ENCODE measurements around the gene PIGQ.

PIGQ gene

DNA sequence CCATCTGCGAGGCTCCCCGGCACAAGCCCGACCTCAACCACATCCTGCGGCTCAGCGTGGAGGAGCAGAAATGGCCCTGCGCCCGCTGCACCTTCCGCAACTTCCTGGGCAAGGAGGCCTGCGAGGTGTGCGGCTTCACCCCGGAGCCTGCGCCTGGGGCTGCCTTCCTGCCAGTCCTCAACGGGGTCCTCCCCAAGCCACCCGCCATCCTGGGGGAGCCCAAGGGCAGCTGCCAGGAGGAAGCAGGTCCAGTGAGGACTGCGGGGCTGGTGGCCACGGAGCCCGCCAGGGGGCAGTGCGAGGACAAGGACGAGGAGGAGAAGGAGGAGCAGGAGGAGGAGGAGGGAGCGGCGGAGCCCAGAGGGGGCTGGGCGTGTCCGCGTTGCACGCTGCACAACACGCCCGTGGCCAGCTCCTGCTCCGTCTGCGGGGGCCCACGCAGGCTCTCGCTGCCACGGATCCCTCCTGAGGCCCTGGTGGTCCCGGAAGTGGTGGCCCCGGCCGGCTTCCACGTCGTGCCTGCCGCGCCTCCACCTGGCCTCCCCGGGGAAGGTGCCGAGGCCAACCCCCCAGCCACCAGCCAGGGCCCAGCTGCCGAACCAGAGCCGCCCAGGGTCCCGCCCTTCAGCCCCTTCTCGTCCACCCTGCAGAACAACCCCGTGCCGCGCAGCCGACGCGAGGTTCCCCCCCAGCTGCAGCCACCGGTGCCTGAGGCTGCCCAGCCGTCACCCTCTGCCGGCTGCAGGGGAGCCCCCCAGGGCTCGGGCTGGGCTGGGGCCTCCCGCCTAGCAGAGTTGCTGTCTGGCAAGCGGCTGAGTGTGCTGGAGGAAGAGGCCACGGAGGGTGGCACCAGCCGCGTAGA lies 22.6 kb upstream of the PIGQ start:
- no peak overlapping the region for H3K9ac ChIP-seq (ENCODE audit: insufficient read length, low read depth)
- H3K4me1 ChIP-seq (ENCODE audit: insufficient read depth, insufficient read length) = peaks cover 15% of the 10 kb centered on the region
- H3K36me3 ChIP-seq (ENCODE audit: insufficient read depth, insufficient read length, low read length) = peaks cover 51% of the 10 kb centered on the region

DNA sequence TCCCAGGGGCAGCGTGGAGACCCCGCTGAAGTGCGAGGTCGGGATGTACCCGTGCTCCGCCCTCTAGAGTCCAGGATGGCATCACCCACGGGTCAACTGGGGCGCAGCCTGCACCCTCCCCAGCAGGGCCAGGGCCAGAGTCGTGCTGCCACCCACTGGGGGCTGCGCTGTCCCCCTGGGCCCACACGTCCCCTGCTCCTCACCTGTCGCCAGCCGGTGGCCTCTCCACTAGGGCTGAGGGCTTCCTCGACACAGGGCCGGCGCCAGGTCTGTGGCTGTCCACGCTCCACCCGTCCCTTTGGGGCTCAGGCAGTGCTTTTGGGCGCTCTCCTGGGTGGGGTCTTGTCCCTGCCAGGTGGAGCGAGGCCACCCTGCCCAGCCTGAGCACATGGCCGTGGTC lies 21.2 kb upstream of the PIGQ start:
- Histone ChIP-seq H3K36me3 (ENCODE audit: insufficient read depth, insufficient read length, low read length) (peaks cover 57% of the 10 kb centered on the region), H3K9me3 (ENCODE audit: insufficient read depth, low read length) (no peaks in the 10 kb centered on the region), H3K4me3 (ENCODE audit: insufficient read length, low read depth) (no peak overlapping the region), H3K9ac (ENCODE audit: insufficient read length, low read depth) (no peak overlapping the region), H3K4me1 (ENCODE audit: insufficient read depth, insufficient read length) (peaks cover 14% of the 10 kb centered on the region), H3K27me3 (ENCODE audit: insufficient read depth, insufficient read length) (no peaks in the 10 kb centered on the region)
- DNase-seq (ENCODE audit: low read depth, low spot score) = no peak
- TF ChIP-seq SUZ12 (IDR thresholded peaks at IDR 0.05; ENCODE audit: extremely low read depth, insufficient read depth, insufficient read length) (no peak), ZNF274 (IDR thresholded peaks at IDR 0.05; ENCODE audit: low read depth, low read length) (no peak), YY1 (IDR thresholded peaks at IDR 0.05; ENCODE audit: insufficient read depth, insufficient read length) (no peak)

More for the DNA sequence above, 22.6 kb upstream of the PIGQ start:
- DNase-seq (ENCODE audit: low read depth, low spot score) = no peak
- H3K9me3 ChIP-seq (ENCODE audit: insufficient read depth, low read length) = no peaks in the 10 kb centered on the region
- no peak for TF ChIP-seq SUZ12 (IDR thresholded peaks at IDR 0.05; ENCODE audit: extremely low read depth, insufficient read depth, insufficient read length)
- TF ChIP-seq ZNF274 (IDR thresholded peaks at IDR 0.05; ENCODE audit: low read depth, low read length) = no peak
- no peak for TF ChIP-seq YY1 (IDR thresholded peaks at IDR 0.05; ENCODE audit: insufficient read depth, insufficient read length)
- H3K4me3 ChIP-seq (ENCODE audit: insufficient read length, low read depth) = no peak overlapping the region
- H3K27me3 ChIP-seq (ENCODE audit: insufficient read depth, insufficient read length) = no peaks in the 10 kb centered on the region

DNA sequence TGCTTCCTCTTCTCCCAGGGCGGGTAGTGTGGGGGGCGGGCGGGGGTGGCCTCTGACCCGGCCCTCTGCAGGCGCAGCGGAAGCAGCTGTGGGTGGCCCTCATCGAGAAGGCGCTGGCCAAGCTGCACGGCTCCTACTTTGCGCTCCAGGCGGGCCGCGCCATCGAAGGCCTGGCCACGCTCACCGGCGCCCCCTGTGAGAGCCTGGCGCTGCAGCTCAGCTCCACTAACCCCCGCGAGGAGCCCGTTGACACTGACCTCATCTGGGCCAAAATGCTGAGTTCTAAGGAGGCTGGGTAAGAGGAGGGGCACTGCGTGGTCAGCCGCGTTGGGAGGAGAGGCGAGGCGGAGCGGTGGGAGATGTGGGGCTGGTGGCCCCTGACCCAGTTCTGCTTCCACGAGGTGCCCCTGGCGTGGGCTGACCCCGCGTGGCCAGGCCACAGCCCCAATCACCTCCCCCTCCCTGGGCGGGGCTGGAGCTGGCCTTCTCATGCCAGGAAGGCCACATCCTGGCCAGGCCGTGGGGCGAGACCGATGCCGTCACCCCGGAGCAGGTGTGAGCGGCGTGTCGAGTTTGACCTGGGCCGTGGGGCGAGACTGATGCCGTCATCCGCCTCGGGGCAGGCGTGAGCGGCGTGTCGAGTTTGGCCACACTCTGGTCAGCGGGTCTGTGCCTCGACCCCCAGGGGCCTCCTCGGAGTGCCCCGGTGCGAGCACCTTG lies 20.1 kb upstream of the PIGQ start:
- Histone ChIP-seq H3K27me3 (ENCODE audit: insufficient read depth, insufficient read length) (no peaks in the 10 kb centered on the region), H3K4me3 (ENCODE audit: insufficient read length, low read depth) (no peak overlapping the region), H3K9ac (ENCODE audit: insufficient read length, low read depth) (no peak overlapping the region), H3K9me3 (ENCODE audit: insufficient read depth, low read length) (no peaks in the 10 kb centered on the region), H3K4me1 (ENCODE audit: insufficient read depth, insufficient read length) (peaks cover 12% of the 10 kb centered on the region), H3K36me3 (ENCODE audit: insufficient read depth, insufficient read length, low read length) (peaks cover 63% of the 10 kb centered on the region)
- DNase-seq (ENCODE audit: low read depth, low spot score) = no peak
- no peak for TF ChIP-seq ZNF274 (IDR thresholded peaks at IDR 0.05; ENCODE audit: low read depth, low read length)
- no peak for TF ChIP-seq YY1 (IDR thresholded peaks at IDR 0.05; ENCODE audit: insufficient read depth, insufficient read length)
- TF ChIP-seq SUZ12 (IDR thresholded peaks at IDR 0.05; ENCODE audit: extremely low read depth, insufficient read depth, insufficient read length) = no peak

DNA sequence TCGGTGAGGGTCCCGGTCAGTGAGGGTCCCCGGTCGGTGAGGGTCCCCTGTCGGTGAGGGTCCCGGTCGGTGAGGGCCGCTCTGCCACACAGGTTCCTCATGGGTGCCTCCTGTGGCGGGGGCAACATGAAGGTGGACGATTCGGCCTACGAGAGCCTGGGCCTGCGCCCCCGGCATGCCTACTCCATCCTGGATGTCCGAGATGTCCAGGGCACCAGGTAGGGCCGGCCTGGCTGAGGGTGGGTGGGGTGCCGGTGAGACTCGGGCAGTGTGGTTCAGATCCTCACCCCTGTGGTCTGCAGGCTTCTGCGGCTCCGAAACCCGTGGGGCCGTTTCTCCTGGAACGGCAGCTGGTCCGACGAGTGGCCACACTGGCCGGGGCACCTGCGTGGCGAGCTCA lies 18.6 kb upstream of the PIGQ start:
- Histone ChIP-seq H3K4me1 (ENCODE audit: insufficient read depth, insufficient read length) (peaks cover 17% of the 10 kb centered on the region), H3K36me3 (ENCODE audit: insufficient read depth, insufficient read length, low read length) (peaks cover 70% of the 10 kb centered on the region)
- TF ChIP-seq YY1 (IDR thresholded peaks at IDR 0.05; ENCODE audit: insufficient read depth, insufficient read length) (no peak), SUZ12 (IDR thresholded peaks at IDR 0.05; ENCODE audit: extremely low read depth, insufficient read depth, insufficient read length) (no peak), ZNF274 (IDR thresholded peaks at IDR 0.05; ENCODE audit: low read depth, low read length) (no peak)

GRCh38 chr16:552171-552570 lies 17.6 kb upstream of the PIGQ start:
- Histone ChIP-seq H3K9ac (ENCODE audit: insufficient read length, low read depth) (no peak overlapping the region), H3K9me3 (ENCODE audit: insufficient read depth, low read length) (no peaks in the 10 kb centered on the region), H3K4me1 (ENCODE audit: insufficient read depth, insufficient read length) (peaks cover 10% of the 10 kb centered on the region), H3K27me3 (ENCODE audit: insufficient read depth, insufficient read length) (no peaks in the 10 kb centered on the region), H3K36me3 (ENCODE audit: insufficient read depth, insufficient read length, low read length) (peaks cover 67% of the 10 kb centered on the region), H3K4me3 (ENCODE audit: insufficient read length, low read depth) (no peak overlapping the region)
- no peak for DNase-seq (ENCODE audit: low read depth, low spot score)
- TF ChIP-seq SUZ12 (IDR thresholded peaks at IDR 0.05; ENCODE audit: extremely low read depth, insufficient read depth, insufficient read length) = no peak
- no peak for TF ChIP-seq ZNF274 (IDR thresholded peaks at IDR 0.05; ENCODE audit: low read depth, low read length)
- TF ChIP-seq YY1 (IDR thresholded peaks at IDR 0.05; ENCODE audit: insufficient read depth, insufficient read length) = no peak

More for the DNA sequence above, 18.6 kb upstream of the PIGQ start:
- Histone ChIP-seq H3K9me3 (ENCODE audit: insufficient read depth, low read length) (no peaks in the 10 kb centered on the region), H3K9ac (ENCODE audit: insufficient read length, low read depth) (no peak overlapping the region), H3K27me3 (ENCODE audit: insufficient read depth, insufficient read length) (no peaks in the 10 kb centered on the region), H3K4me3 (ENCODE audit: insufficient read length, low read depth) (no peak overlapping the region)
- DNase-seq (ENCODE audit: low read depth, low spot score) = no peak

GRCh38 chr16:553601-554296 lies 16.0 kb upstream of the PIGQ start:
- DNase-seq (ENCODE audit: low read depth, low spot score) = no peak
- Histone ChIP-seq H3K9ac (ENCODE audit: insufficient read length, low read depth) (no peak overlapping the region), H3K4me1 (ENCODE audit: insufficient read depth, insufficient read length) (peaks cover 9% of the 10 kb centered on the region), H3K9me3 (ENCODE audit: insufficient read depth, low read length) (no peaks in the 10 kb centered on the region), H3K27me3 (ENCODE audit: insufficient read depth, insufficient read length) (peaks cover 6% of the 10 kb centered on the region), H3K4me3 (ENCODE audit: insufficient read length, low read depth) (no peak overlapping the region), H3K36me3 (ENCODE audit: insufficient read depth, insufficient read length, low read length) (peaks cover 51% of the 10 kb centered on the region)
- TF ChIP-seq SUZ12 (IDR thresholded peaks at IDR 0.05; ENCODE audit: extremely low read depth, insufficient read depth, insufficient read length) = no peak

- Histone ChIP-seq H3K4me1 (ENCODE audit: insufficient read depth, insufficient read length) (peaks cover 10% of the 10 kb centered on the region), H3K9me3 (ENCODE audit: insufficient read depth, low read length) (no peaks in the 10 kb centered on the region), H3K27me3 (ENCODE audit: insufficient read depth, insufficient read length) (peaks cover 12% of the 10 kb centered on the region), H3K9ac (ENCODE audit: insufficient read length, low read depth) (no peak overlapping the region), H3K36me3 (ENCODE audit: insufficient read depth, insufficient read length, low read length) (peaks cover 47% of the 10 kb centered on the region), H3K4me3 (ENCODE audit: insufficient read length, low read depth) (no peak overlapping the region)
- TF ChIP-seq SUZ12 (IDR thresholded peaks at IDR 0.05; ENCODE audit: extremely low read depth, insufficient read depth, insufficient read length) (no peak), ZNF274 (IDR thresholded peaks at IDR 0.05; ENCODE audit: low read depth, low read length) (no peak), YY1 (IDR thresholded peaks at IDR 0.05; ENCODE audit: insufficient read depth, insufficient read length) (no peak)
- no peak for DNase-seq (ENCODE audit: low read depth, low spot score)
These were observed 15.5 kb upstream of the PIGQ start for GRCh38 chr16:554297-554621.

All from NT2/D1 (cell line).